ENCODE measurements around the gene PDGFD. TPM values are rescaled to one million over a fixed set of nuclear protein-coding genes. Genes with fewer than 3 reads are reported as not detected.

The PDGFD gene
- total RNA-seq, 1 donor from 2014 or later: 0.45 TPM

DNA sequence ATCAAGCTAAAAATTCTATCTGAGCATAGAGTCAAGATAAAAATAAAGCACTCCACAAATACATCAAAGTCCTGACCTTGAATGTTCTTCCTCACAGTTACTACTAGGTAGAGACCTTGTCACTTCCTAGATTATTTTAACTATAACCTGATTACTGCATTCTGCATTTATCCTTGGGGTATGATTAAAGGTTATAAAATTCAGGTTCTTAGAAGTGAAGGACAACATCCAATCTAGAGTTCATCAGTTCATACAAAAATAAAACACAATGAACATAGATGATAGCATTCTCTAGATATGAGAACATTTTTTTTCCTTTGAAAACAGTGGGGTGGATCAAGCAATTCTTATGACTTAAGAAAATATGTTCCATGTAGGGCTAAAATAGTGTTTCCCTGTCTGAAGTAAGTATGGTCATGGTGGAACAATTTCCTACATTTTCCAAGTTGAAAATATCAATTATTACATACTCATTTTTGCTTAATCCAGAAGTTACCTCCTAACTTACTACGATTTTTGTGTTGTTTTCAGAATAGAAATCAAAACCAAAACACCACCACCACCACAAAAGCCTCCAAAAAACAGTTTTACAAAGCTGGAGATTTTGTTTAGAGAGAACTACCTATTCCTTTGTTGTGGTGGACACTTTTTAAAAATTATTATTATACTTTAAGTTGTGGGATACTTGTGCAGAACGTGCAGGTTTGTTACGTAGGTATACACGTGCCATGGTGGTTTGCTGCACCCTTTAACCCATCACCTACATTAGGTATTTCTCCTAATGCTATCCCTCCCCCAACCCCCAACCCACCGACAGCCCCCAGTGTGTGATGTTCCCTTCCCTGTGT, 239.6 kb downstream of the PDGFD start:
- H3K27ac Mint-ChIP-seq (ENCODE audit: unreplicated experiment): no peak overlapping the region
- DNase-seq (ENCODE audit: low spot score): no peak
- no peak for TF ChIP-seq CTCF (IDR thresholded peaks at IDR 0.05)

DNA sequence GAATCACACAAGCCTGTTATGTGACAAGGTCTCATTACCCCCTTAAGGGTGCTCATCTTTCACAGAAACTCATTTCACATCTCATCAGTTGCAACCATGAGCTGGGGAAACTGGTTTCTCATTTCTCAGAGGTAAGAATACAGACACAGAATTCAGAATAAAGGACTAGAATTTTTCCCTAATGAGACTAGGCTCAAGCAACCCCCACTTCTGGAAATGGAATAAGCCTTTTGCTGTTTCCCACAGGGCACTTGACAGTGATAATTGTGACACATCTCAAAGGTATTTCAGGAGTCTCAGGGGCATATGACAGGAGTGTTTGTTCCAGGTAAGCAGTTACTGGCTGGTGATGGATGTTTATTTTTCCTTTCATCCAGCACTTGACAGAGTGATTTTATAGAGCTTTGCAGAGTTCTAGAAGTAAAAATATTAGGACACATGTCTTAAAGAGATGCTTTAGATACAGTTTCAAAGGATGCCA, 240.5 kb downstream of the PDGFD start:
- Mint-ChIP-seq H3K4me1 (ENCODE audit: low read depth) (peaks cover 13% of the 10 kb centered on the region), H3K36me3 (ENCODE audit: low read depth) (no peaks in the 10 kb centered on the region), H3K27ac (ENCODE audit: unreplicated experiment) (no peak overlapping the region), H3K9me3 (ENCODE audit: low read depth) (no peaks in the 10 kb centered on the region), H3K4me3 (ENCODE audit: unreplicated experiment) (no peak overlapping the region), H3K27me3 (ENCODE audit: low read depth) (no peaks in the 10 kb centered on the region)
- DNase-seq (ENCODE audit: low spot score): no peak
- no peak for TF ChIP-seq CTCF (IDR thresholded peaks at IDR 0.05)

More for the DNA sequence above, 239.6 kb downstream of the PDGFD start:
- Mint-ChIP-seq H3K27me3 (ENCODE audit: low read depth) (no peaks in the 10 kb centered on the region), H3K4me3 (ENCODE audit: unreplicated experiment) (no peak overlapping the region), H3K4me1 (ENCODE audit: low read depth) (peaks cover 13% of the 10 kb centered on the region), H3K9me3 (ENCODE audit: low read depth) (no peaks in the 10 kb centered on the region), H3K36me3 (ENCODE audit: low read depth) (no peaks in the 10 kb centered on the region)

- no peaks in the 10 kb centered on the region for H3K27me3 Mint-ChIP-seq (ENCODE audit: low read depth)
- H3K36me3 Mint-ChIP-seq (ENCODE audit: low read depth): no peaks in the 10 kb centered on the region
- no peak overlapping the region for H3K27ac Mint-ChIP-seq (ENCODE audit: unreplicated experiment)
- no peak for DNase-seq (ENCODE audit: low spot score)
- peaks cover 13% of the 10 kb centered on the region for H3K4me1 Mint-ChIP-seq (ENCODE audit: low read depth)
- no peaks in the 10 kb centered on the region for H3K9me3 Mint-ChIP-seq (ENCODE audit: low read depth)
- H3K4me3 Mint-ChIP-seq (ENCODE audit: unreplicated experiment): no peak overlapping the region
- no peak for TF ChIP-seq CTCF (IDR thresholded peaks at IDR 0.05)
Observed at GRCh38 chr11:103920933-103921332, 243.0 kb downstream of the PDGFD start.

DNA sequence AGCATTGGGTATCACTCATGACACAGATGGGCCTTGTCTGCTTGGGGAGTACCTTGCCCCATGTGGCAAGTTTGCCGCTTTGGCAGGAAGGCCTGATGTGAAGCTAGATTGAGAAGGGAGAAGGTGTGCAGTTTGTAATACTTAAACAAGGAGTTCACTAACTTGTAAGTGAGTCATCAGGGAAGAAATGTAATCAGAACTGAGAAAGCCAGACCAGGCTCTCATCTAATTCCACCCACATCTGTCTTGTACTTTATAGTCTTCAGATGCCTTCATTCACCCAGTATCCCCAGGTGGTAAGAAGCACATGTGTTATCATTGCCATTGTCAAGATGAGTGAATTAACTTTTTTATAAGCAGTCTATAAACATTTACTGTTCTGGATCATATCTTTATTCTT, 243.5 kb downstream of the PDGFD start:
- Mint-ChIP-seq H3K27me3 (ENCODE audit: low read depth) (no peaks in the 10 kb centered on the region), H3K36me3 (ENCODE audit: low read depth) (no peaks in the 10 kb centered on the region), H3K27ac (ENCODE audit: unreplicated experiment) (no peak overlapping the region), H3K9me3 (ENCODE audit: low read depth) (peaks cover under 1% of the 10 kb centered on the region), H3K4me3 (ENCODE audit: unreplicated experiment) (no peak overlapping the region), H3K4me1 (ENCODE audit: low read depth) (peaks cover 13% of the 10 kb centered on the region)
- no peak for TF ChIP-seq CTCF (IDR thresholded peaks at IDR 0.05)
- no peak for DNase-seq (ENCODE audit: low spot score)

DNA sequence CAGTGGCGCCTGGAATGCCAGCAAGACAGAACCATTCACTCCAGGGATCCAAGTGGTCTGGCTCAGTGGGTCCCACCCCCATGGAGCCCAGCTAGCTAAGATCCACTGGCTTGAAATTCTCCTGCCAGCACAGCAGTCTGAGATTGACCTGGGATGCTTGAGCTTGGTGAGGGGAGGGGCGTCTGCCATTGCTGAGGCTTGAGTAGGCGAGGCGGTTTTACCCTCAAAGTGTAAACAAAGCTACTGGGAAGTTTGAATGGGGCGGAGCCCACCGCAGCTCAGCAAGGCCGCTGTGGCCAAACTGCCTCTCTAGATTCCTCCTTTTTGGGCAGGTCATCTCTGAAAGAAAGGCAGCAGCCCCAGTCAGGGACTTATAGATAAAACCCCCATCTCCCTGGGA, 253.2 kb downstream of the PDGFD start:
- no peaks in the 10 kb centered on the region for H3K27me3 Mint-ChIP-seq (ENCODE audit: low read depth)
- H3K4me1 Mint-ChIP-seq (ENCODE audit: low read depth): peaks cover 11% of the 10 kb centered on the region
- peaks cover 10% of the 10 kb centered on the region for H3K36me3 Mint-ChIP-seq (ENCODE audit: low read depth)
- DNase-seq (ENCODE audit: low spot score): no peak
- TF ChIP-seq CTCF (IDR thresholded peaks at IDR 0.05): no peak
- H3K9me3 Mint-ChIP-seq (ENCODE audit: low read depth): peaks cover 36% of the 10 kb centered on the region
- H3K4me3 Mint-ChIP-seq (ENCODE audit: unreplicated experiment): no peak overlapping the region
- H3K27ac Mint-ChIP-seq (ENCODE audit: unreplicated experiment): no peak overlapping the region
